SH-SY5Y (cell line): ENCODE results near the gene FIG4.

Source experiments
- GATA2 ChIP-seq: IDR thresholded peaks from 2 replicates; pipeline ENCODE4 v1.6.1; 2011; ENCODE audit warnings: mild to moderate bottlenecking, low read depth, low read length
- GATA3 ChIP-seq: IDR thresholded peaks from 2 replicates; pipeline ENCODE4 v1.6.1; 2011; ENCODE audit warnings: low read depth, mild to moderate bottlenecking, low read length, moderate library complexity

Gene FIG4

DNA sequence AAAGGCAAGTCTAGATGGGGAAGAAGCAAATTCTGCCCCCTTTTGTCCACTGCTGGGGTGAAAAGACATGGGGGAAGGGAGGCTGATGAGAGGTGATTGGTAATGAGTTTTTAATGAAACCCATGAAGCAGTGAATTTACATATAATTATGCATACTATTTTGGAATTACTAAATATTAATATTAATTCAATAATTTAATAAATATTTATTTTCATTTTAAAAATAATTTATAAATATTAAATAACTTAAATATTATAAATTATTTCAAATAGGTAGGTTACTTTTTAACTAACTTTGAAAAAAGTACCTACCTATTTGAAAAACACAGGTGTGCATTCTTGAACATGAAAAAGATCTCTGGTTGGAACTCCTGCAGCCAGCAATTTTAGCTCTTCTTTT lies 148.9 kb downstream of the FIG4 start:
- TF ChIP-seq GATA2 (no peak), GATA3 (no peak)

DNA sequence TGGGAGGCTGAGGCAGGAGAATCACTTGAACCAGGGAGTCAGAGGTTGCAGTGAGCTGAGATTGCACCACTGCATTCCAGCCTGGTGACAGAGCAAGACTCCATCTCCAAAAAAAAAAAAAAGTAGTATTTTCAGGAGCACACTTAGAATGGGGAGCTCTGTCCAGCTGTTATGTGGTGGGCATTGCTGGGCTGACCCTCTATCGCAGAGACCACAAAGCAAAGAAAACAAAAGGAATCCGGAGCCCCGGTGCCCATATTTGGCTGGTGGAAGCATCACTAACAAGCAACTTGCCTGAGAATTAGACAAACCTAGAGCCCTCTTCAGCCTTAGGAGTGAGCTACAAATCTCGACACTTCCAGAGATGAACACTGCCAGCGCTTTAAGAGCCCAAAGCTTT lies 149.7 kb downstream of the FIG4 start:
- TF ChIP-seq GATA2 = no peak
- TF ChIP-seq GATA3 = no peak

DNA sequence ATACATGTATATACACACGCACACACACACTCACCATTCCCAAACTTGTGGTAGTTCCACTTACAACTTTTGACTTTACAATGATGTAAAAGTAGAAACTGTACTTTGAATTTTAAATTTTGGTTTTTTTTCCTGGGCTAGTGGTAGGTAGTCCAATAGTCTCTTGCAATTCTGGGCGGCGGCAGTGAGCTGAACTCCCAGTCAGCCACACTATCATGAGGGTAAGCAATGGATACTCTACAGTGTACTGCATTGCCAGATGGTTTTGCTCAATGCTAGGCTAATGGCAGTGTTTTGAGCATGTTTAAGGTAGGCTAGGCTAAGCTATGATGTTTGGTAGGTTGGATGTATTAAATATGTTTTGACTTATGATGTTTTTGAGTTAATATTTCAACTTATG lies 150.8 kb downstream of the FIG4 start:
- TF ChIP-seq GATA2 (no peak), GATA3 (no peak)

DNA sequence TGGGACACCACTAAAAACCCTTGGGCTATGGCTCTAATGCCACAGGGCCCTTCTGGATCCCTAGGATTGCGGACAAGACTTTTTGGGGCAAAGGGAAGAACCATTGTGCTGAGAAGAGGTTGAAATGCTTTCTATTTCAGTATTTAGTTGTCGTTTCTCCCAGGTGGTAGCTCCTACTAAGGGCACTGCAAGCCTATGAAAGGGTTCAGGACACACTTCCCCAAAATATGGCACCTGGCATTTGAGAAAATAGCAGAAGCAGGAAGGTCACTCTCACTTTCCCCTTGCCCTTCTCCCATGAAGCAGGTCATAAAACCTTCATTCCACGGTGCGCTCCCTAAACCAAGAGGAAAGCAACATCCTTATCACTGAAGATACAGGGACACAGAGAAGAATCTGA lies 161.6 kb downstream of the FIG4 start:
- TF ChIP-seq GATA2 (no peak), GATA3 (no peak)

DNA sequence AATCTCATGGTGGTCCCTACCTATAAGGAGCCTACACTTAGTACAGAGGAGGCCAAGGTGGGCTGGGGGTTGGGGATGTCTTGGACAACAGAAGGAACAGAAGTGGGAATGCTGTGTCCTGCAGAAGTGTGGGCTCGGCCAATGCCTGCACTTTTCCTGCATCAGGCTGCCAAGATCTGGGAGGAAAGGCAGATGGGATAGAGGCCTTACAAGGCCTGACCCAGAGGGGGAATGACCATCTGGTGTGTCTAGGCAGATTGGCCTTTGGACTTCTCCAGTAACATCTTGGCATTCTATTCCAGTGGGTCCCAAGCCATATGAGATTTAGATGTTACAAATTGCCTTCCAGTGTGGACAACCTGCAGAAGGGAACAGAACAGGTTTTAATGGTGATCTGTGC lies 162.3 kb downstream of the FIG4 start:
- TF ChIP-seq GATA3 (no peak), GATA2 (no peak)

DNA sequence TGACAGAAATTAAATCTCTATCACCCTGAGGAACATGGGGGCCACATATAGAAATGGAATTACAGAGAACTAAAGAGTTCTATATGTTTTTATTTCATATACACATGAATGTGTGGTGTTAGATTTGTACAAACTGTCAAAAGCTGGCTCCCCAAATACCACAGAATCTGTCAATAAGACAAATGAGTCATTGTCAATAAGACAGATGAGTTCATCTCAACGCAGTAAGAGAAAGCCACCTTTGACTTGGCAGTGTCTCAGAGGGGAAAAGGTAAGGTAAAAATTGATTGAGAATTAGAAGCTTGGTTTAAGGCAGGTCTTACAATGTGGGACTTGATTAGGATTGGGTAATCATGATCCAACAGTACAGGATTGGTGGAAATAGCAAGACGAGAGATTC lies 162.9 kb downstream of the FIG4 start:
- TF ChIP-seq GATA2 (no peak), GATA3 (no peak)

DNA sequence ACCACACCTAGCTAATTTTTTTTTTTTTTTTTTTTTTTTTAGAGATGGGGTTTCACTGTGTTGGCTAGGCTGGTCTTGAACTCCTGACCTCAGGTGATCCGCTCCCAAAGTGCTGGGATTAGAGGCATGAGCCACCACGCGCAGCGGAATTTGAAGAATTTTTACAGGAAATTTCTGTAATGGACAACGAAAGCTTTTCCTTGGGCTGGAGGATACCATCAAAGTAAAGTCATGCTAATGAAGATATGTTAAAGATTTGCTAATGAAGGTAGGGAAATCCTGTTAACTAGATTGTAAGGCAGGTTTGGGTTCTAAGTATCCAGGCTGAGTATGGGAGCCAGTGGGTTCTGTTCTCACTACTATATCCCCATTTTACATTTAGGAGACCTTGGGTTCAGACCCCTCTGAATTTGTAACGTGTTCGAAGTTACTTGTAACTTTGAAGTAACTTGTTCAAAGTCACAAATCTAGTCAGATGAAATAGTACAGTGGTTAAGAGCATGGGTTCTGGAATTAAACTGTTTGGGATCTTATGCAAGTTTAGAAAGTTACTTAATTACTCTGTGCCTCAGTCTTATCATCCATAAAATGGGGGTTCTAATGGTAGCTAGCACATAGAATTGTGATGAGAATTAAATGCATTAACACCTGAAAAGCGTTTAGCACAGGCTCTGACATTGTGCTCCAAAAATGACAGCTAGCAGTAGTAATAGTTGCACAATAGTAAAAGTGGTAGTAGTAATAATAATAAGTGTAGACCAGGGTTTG lies 163.6 kb downstream of the FIG4 start:
- TF ChIP-seq GATA2 = no peak
- no peak for TF ChIP-seq GATA3

DNA sequence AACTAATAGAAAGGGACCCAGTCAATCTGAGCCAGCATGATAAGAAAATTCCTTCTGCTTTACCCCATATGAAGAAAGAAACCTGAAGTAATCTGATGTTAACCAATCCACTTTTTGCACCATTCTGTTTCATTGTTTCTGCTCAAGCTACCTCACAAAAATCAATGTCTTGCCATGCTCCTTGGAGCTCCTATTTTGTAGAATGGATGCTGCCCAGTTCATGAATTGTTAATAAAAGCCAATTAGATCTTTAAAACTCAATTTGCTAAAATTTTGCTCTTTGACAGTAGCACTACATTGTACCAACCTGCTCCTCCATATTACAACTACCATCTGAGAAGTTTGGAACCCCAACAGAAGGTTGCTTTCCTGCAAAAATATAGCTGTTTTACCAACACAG lies 170.8 kb downstream of the FIG4 start:
- TF ChIP-seq GATA3 (no peak), GATA2 (no peak)

DNA sequence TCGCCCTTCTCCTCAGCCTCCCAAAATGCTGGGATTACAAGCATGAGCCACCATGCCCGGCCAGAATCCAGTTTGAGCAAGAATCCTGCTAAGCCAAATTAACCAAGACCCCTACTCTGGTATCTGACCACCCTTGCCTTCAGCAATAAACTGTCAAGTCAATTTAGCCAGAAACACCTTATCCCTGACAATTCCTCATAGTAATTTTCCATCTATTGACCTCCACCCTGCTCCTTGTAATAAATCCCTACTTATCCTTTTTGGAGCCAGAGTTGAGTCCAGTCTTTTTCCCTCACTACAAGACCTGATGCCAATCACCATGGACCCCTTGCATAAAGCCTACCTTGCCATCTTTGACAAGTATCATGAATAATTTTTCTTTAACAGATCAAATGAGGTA lies 173.0 kb downstream of the FIG4 start:
- TF ChIP-seq GATA2 = no peak
- TF ChIP-seq GATA3 = no peak

DNA sequence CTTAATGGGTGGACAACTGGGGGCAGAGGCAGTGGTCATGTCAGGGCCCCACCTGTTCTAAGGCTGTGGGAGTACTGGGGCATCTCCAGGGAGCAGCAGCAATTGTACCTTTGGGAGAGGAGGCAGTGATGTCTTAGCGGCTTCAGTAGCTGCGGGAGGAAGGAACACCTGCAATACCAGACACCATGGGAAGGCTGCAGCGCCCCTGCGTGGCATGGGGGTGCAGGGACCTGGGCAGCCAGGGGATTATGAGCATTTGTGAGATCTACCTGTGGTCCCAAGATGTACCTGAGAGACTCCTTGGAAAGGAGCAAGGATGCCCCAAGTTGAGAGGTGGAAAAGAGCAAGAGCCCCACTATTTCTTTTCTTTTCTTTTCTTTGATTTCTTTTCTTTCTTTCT lies 174.9 kb downstream of the FIG4 start:
- TF ChIP-seq GATA3 (no peak), GATA2 (no peak)

DNA sequence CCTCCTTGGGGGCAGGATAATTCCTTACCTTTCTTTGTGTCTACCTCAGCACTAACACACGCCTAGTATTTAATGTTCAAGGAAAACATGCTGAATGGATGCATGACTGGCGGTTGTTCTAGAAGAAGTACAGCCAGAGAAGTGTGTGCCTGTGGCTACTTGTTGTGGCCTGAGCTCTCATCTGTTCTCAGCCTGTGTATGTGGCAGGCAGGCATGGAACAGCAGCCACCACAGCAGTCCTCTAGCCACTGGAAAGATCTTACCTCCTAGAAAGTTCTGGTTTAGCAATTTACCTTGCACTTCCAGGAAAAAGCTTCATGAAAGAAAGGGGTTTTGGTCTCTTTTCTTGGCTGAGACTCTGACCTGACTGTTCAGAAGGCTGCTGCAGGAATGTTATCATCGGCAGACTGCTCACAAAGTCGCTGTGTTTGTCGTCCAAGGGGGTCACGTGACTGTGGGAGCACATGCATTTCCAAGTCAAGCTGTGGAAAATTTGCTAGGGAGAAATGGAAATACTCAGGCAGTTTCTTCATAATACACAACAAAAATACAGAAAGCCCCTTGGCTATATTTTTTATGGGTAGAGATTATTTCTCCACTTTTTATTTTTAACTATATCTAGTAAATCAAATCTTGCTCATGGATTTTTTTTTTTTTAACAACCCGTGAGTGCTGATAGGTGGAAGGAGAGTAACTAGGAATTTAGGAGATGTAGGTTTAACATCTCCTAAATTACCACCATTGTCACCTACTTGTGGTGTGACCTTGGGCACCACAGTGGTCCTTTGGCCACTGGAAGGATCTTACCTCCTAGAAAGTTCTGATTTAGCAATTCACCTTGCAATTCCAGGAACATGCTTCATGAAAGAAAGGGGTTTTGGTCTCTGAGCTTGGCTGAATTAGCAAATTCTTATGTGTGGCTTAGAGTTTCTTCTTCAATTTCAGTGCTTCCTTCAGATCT lies 176.2 kb downstream of the FIG4 start:
- TF ChIP-seq GATA2 = no peak
- TF ChIP-seq GATA3 = no peak

DNA sequence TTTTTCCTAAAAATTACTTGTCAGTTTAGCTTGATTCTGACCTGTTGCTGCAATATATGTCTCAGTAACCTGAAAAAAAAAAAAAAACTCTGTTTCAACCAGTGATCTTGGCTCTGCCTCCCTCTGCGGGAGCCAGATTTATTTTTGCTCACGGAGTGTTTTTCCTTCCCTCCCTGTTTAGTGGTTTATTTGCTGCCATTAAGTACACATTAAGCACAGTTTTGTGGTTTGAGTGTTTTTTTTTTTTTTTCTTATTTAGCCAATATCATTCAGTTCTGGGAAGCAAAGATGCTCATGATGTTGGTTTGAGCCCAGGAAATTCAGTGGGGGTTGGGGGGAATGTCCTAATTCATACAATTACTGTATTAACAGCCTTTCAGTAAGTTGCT lies 176.9 kb downstream of the FIG4 start:
- no peak for TF ChIP-seq GATA2
- TF ChIP-seq GATA3 = no peak

DNA sequence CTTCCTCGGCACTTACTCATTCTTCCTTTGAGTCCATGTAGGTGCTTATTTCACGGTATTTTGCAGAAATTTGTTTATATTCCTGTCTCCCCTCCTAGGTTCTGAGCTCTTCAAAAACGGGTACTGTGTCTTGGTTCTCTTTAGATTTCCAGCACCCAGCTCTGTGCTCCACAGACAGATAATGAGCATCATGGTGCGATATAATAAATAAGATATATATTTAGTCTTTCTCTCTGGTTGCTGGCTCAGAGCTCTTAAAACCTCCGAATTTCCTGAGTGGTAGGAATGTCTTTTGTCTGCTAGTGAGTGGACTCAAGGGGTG lies 179.0 kb downstream of the FIG4 start:
- TF ChIP-seq GATA2 (no peak), GATA3 (no peak)

DNA sequence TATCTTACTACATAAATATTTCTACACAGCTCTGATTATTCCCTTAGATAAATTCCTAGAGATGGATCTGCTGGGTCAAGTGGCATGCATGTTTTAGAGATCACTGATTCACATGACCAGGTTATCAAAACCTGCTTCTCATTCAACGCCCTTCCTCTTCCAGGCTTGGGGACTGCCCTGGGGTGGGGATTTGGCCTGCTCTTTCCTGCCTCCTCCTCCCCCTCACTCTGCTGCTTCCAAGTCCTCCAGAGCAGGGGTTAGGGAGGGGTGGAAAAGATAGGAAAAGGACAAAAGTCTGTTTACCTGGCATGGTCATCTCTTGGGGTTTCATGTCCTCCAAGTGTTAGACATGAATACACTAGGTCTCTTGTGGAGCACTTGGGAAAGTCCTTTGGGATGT lies 181.5 kb downstream of the FIG4 start:
- TF ChIP-seq GATA3 = no peak
- no peak for TF ChIP-seq GATA2

DNA sequence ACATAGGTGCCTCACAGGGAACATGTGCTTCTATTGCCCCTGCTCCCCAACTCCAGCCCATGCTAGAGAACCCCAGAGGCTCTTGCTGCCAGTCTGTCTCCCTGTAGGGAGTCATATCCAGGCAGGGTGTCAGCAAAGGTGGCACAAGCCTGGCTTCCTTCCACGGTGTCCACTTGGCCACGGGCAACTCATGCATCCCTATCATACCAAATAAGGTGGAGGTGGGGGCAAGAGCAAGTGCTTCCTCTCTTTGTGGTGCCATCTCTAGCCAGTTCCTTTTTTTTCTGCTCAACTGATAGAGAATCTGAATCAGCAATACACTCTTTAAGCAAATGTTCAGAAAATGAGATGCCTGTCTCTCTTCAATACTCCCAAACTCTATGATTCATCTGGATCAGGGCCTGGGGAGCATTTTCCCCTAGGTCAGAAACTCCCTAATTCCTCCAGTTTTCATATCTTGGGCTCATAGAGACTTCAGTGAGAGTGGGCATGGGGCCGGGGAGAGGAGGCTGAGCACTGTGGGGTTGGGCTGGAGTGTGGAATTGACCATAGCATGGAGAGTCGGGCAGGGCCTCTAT lies 182.0 kb downstream of the FIG4 start:
- no peak for TF ChIP-seq GATA3
- no peak for TF ChIP-seq GATA2

DNA sequence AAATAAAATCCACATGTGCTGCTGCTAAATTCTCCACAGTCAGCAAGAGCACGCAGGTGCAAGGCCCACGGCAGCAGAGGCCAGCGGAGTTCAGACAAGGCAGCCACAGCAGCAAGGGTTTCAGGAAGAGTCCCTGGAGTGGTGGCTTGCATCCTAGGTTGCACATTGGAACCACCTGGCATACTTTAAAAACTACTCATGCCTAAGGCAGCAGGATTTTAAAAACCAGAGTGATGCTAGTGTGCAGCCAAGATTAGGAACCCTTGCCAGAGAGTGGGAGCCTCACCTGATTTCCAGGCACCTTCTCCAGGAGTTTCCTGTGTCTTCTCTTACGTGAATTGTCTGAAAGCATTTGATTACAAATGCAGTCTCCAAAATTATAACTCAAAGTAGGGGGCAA lies 183.0 kb downstream of the FIG4 start:
- no peak for TF ChIP-seq GATA3
- TF ChIP-seq GATA2 = no peak

DNA sequence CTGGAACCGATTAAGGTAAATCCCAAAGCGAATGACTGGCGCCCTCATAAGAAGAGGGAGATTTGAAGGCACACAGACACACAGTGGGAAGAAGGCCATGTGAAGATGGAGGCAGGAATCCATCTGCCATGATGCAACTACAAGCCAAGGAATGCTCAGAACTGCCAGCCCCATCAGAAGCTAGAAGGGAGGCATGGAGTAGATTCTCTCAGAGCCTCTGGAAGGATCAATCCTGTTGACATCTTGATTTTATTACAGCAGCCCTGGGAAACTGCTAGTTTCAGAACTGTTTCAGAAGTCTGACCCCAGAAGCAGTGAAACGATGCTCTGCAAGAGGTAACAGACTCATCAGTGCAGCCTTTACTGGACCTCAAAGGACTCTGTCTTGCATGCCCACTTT lies 183.5 kb downstream of the FIG4 start:
- TF ChIP-seq GATA2 (no peak), GATA3 (no peak)
